ENCODE measurements around the gene ZNF469. TPM values are rescaled to one million over a fixed set of nuclear protein-coding genes. Genes with fewer than 3 reads are reported as not detected.
A peak's percentile ranks its signal among the peaks of the same experiment; 100 is the strongest.

Gene ZNF469
- total RNA-seq, 1 donor from 2014 or later, result 60.5 TPM

- TF ChIP-seq, protein P1, sequence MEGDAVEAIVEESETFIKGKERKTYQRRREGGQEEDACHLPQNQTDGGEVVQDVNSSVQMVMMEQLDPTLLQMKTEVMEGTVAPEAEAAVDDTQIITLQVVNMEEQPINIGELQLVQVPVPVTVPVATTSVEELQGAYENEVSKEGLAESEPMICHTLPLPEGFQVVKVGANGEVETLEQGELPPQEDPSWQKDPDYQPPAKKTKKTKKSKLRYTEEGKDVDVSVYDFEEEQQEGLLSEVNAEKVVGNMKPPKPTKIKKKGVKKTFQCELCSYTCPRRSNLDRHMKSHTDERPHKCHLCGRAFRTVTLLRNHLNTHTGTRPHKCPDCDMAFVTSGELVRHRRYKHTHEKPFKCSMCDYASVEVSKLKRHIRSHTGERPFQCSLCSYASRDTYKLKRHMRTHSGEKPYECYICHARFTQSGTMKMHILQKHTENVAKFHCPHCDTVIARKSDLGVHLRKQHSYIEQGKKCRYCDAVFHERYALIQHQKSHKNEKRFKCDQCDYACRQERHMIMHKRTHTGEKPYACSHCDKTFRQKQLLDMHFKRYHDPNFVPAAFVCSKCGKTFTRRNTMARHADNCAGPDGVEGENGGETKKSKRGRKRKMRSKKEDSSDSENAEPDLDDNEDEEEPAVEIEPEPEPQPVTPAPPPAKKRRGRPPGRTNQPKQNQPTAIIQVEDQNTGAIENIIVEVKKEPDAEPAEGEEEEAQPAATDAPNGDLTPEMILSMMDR (IDR thresholded peaks at IDR 0.05), result no peak
- no peaks in the 10 kb centered on the region for H3K36me3 Mint-ChIP-seq (ENCODE audit: low read depth)
- peaks cover 3% of the 10 kb centered on the region for H3K4me1 Mint-ChIP-seq (ENCODE audit: low read depth)
- no peak overlapping the region for H3K4me3 Mint-ChIP-seq (ENCODE audit: unreplicated experiment)
- no peaks in the 10 kb centered on the region for H3K9me3 Mint-ChIP-seq (ENCODE audit: low read depth)
- H3K27ac Mint-ChIP-seq (ENCODE audit: unreplicated experiment), result no peak overlapping the region
- no peaks in the 10 kb centered on the region for H3K27me3 Mint-ChIP-seq (ENCODE audit: low read depth)
- DNase-seq (ENCODE audit: low spot score), result peak; percentile 56
These were observed 13.2 kb upstream of the ZNF469 start for GRCh38 chr16:88369447-88370008.

GRCh38 chr16:88370365-88370764 is 12.4 kb upstream of the ZNF469 start:
- Mint-ChIP-seq H3K27ac (ENCODE audit: unreplicated experiment) (no peak overlapping the region), H3K4me1 (ENCODE audit: low read depth) (peaks cover 3% of the 10 kb centered on the region), H3K27me3 (ENCODE audit: low read depth) (no peaks in the 10 kb centered on the region), H3K36me3 (ENCODE audit: low read depth) (no peaks in the 10 kb centered on the region), H3K4me3 (ENCODE audit: unreplicated experiment) (no peak overlapping the region), H3K9me3 (ENCODE audit: low read depth) (no peaks in the 10 kb centered on the region)
- DNase-seq (ENCODE audit: low spot score), result peak; percentile 50
- TF ChIP-seq, protein P1 (IDR thresholded peaks at IDR 0.05), result no peak

DNA sequence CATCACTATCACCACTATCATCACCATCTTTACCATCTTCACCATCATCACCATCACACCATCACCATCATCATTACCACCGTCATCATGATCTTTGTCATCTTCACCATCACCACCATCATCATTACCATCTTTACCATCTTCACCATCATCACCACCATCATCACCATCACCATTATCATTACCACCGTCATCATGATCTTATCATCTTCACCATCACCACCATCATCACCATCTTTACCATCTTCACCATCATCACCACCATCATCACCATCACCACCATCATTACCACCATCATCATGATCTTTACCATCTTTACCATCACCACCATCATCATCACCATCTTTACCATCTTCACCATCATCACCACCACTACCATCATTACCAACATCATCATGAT is 10.2 kb upstream of the ZNF469 start:
- Mint-ChIP-seq H3K4me3 (ENCODE audit: unreplicated experiment) (no peak overlapping the region), H3K27ac (ENCODE audit: unreplicated experiment) (no peak overlapping the region), H3K36me3 (ENCODE audit: low read depth) (no peaks in the 10 kb centered on the region), H3K27me3 (ENCODE audit: low read depth) (no peaks in the 10 kb centered on the region), H3K9me3 (ENCODE audit: low read depth) (no peaks in the 10 kb centered on the region), H3K4me1 (ENCODE audit: low read depth) (peaks cover 8% of the 10 kb centered on the region)
- no peak for DNase-seq (ENCODE audit: low spot score)
- TF ChIP-seq, protein P1 (IDR thresholded peaks at IDR 0.05), result no peak

GRCh38 chr16:88373211-88373610 is 9.5 kb upstream of the ZNF469 start:
- TF ChIP-seq, protein P1 (IDR thresholded peaks at IDR 0.05), result no peak
- Mint-ChIP-seq H3K27ac (ENCODE audit: unreplicated experiment) (no peak overlapping the region), H3K4me3 (ENCODE audit: unreplicated experiment) (no peak overlapping the region), H3K4me1 (ENCODE audit: low read depth) (peaks cover 10% of the 10 kb centered on the region), H3K9me3 (ENCODE audit: low read depth) (no peaks in the 10 kb centered on the region), H3K36me3 (ENCODE audit: low read depth) (no peaks in the 10 kb centered on the region), H3K27me3 (ENCODE audit: low read depth) (no peaks in the 10 kb centered on the region)
- DNase-seq (ENCODE audit: low spot score), result peak; percentile 40

DNA sequence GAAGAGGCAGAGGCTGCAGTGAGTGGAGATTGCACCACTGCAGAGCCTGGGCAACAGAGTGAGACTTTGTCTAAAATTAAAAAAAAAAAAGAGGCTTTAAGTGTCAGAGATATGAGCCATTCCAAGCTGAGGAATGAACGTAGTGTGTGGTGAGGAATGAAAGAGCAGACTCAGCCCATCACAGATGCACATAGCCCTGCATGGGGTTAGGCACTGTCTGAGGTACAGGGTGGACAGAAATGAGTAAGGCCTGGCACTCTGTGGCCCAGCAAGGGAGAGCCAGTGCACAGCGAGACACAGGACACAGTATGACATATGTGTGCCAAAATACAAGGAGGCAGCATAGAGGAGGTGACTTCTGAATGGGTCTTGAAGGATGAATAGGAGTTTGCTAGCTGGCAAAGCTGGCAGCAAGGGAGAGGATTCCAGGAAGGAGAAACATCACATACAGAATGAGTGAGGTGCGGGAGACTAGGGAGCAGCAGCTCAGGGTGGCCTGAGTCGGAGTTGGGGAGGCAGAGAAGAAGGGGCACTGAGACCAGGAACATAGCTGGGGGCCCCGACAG is 8.7 kb upstream of the ZNF469 start:
- Mint-ChIP-seq H3K9me3 (ENCODE audit: low read depth) (no peaks in the 10 kb centered on the region), H3K27ac (ENCODE audit: unreplicated experiment) (no peak overlapping the region), H3K4me3 (ENCODE audit: unreplicated experiment) (no peak overlapping the region), H3K36me3 (ENCODE audit: low read depth) (no peaks in the 10 kb centered on the region), H3K27me3 (ENCODE audit: low read depth) (no peaks in the 10 kb centered on the region), H3K4me1 (ENCODE audit: low read depth) (peaks cover 10% of the 10 kb centered on the region)
- TF ChIP-seq, protein P1 (IDR thresholded peaks at IDR 0.05), result no peak
- DNase-seq (ENCODE audit: low spot score), result peak; percentile 51

Data from chondrocyte (in vitro differentiated cells).